ENCODE measurements around the gene GHR. TPM values are rescaled to one million over a fixed set of nuclear protein-coding genes. Genes with fewer than 3 reads are reported as not detected.
"Not testable (repeated sequence)": the region's sequence is repeated elsewhere in the genome, so short reads cannot be mapped to it uniquely, and the experiment has no call there.

GHR gene
- total RNA-seq, 2 experiments from 2014 or later = not detected

GRCh38 chr5:42578901-42579300 lies 155.7 kb downstream of the GHR start:
- H3K4me3 ChIP-seq (ENCODE audit: low read depth, low read length, poor library complexity, severe bottlenecking); H2AFZ ChIP-seq (ENCODE audit: low read length); H4K20me1 ChIP-seq (ENCODE audit: insufficient read depth, low read length); H3K36me3 ChIP-seq (ENCODE audit: insufficient read depth, low read length); H3K4me2 ChIP-seq (ENCODE audit: low read length); H3K9me2 ChIP-seq (ENCODE audit: insufficient read depth, low read length); CTCF ChIA-PET (ENCODE audit: unreplicated experiment); H3K4me1 ChIP-seq (ENCODE audit: insufficient read depth, low read length, poor library complexity, severe bottlenecking); H3K27ac ChIP-seq (ENCODE audit: low read depth, low read length, poor library complexity, severe bottlenecking); H3K9me3 ChIP-seq (ENCODE audit: low read length); DNase-seq (ENCODE audit: low spot score); BruUV-seq (replicated peaks); intact Hi-C loops (cut with micrococcal nuclease; ENCODE audit: unreplicated experiment); H3K79me2 ChIP-seq (ENCODE audit: insufficient read depth, low read depth, low read length): not testable (repeated sequence)
- POLR2A ChIA-PET = interaction anchor here (0.5 kb wide), 1 partner anchor 44 kb away, joined by 3 read pairs; no protein-coding TSS in a partner anchor

- ChIA-PET CTCF (ENCODE audit: unreplicated experiment) (no interaction called here), POLR2A (interaction anchor here (0.5 kb wide), 1 partner anchor 44 kb away, joined by 3 read pairs; no protein-coding TSS in a partner anchor)
- Histone ChIP-seq H3K79me2 (ENCODE audit: insufficient read depth, low read depth, low read length) (no peaks in the 10 kb centered on the region), H2AFZ (ENCODE audit: low read length) (no peak overlapping the region), H4K20me1 (ENCODE audit: insufficient read depth, low read length) (no peaks in the 10 kb centered on the region), H3K4me2 (ENCODE audit: low read length) (no peak overlapping the region), H3K9me2 (ENCODE audit: insufficient read depth, low read length) (no peaks in the 10 kb centered on the region), H3K27ac (ENCODE audit: low read depth, low read length, poor library complexity, severe bottlenecking) (no peak overlapping the region), H3K9me3 (ENCODE audit: low read length) (no peaks in the 10 kb centered on the region), H3K4me1 (ENCODE audit: insufficient read depth, low read length, poor library complexity, severe bottlenecking) (no peaks in the 10 kb centered on the region), H3K36me3 (ENCODE audit: insufficient read depth, low read length) (no peaks in the 10 kb centered on the region), H3K4me3 (ENCODE audit: low read depth, low read length, poor library complexity, severe bottlenecking) (no peak overlapping the region)
- intact Hi-C loops (cut with micrococcal nuclease; ENCODE audit: unreplicated experiment) = no loop called here
- BruUV-seq (replicated peaks) = no TSS peak
- TF ChIP-seq CTCF (conservative IDR thresholded peaks at IDR 0.05; ENCODE audit: low read length) (no peak), EZH2phosphoT487 (IDR thresholded peaks at IDR 0.05; ENCODE audit: borderline replicate concordance, low read depth, low read length) (no peak)
- no peak for DNase-seq (ENCODE audit: low spot score)
Observed at GRCh38 chr5:42579320-42579719, 156.1 kb downstream of the GHR start.

GRCh38 chr5:42581845-42582244 lies 158.6 kb downstream of the GHR start:
- H3K4me3 ChIP-seq (ENCODE audit: low read depth, low read length, poor library complexity, severe bottlenecking) = no peak overlapping the region
- CTCF ChIA-PET (ENCODE audit: unreplicated experiment) = no interaction called here
- intact Hi-C loops (cut with micrococcal nuclease; ENCODE audit: unreplicated experiment) = no loop called here

More at GRCh38 chr5:42581845-42582244, 158.6 kb downstream of the GHR start:
- no peaks in the 10 kb centered on the region for H3K79me2 ChIP-seq (ENCODE audit: insufficient read depth, low read depth, low read length)
- TF ChIP-seq EZH2phosphoT487 (IDR thresholded peaks at IDR 0.05; ENCODE audit: borderline replicate concordance, low read depth, low read length) (no peak), CTCF (conservative IDR thresholded peaks at IDR 0.05; ENCODE audit: low read length) (no peak)
- no peaks in the 10 kb centered on the region for H3K36me3 ChIP-seq (ENCODE audit: insufficient read depth, low read length)
- H3K4me1 ChIP-seq (ENCODE audit: insufficient read depth, low read length, poor library complexity, severe bottlenecking) = no peaks in the 10 kb centered on the region
- H3K4me2 ChIP-seq (ENCODE audit: low read length) = no peak overlapping the region
- H3K9me2 ChIP-seq (ENCODE audit: insufficient read depth, low read length) = no peaks in the 10 kb centered on the region
- H2AFZ ChIP-seq (ENCODE audit: low read length) = no peak overlapping the region
- BruUV-seq (replicated peaks) = no TSS peak
- no peaks in the 10 kb centered on the region for H3K9me3 ChIP-seq (ENCODE audit: low read length)
- H4K20me1 ChIP-seq (ENCODE audit: insufficient read depth, low read length) = no peaks in the 10 kb centered on the region
- POLR2A ChIA-PET = no interaction called here
- no peak for DNase-seq (ENCODE audit: low spot score)
- no peak overlapping the region for H3K27ac ChIP-seq (ENCODE audit: low read depth, low read length, poor library complexity, severe bottlenecking)
